Thyroid gland (tissue), 4 donors: ENCODE results near the gene LPA. TPM values are rescaled to one million over a fixed set of nuclear protein-coding genes. Genes with fewer than 3 reads are reported as not detected.
A peak's percentile ranks its signal among the peaks of the same experiment; 100 is the strongest.

ENCODE experiments used
- DNase-seq, 2 donors: peaks; one replicate each; pipeline ENCODE4 v3.0.0-alpha.2; 2019
- H3K27ac ChIP-seq, 3 donors: fragments of 200-600 bp; sonication (generic); 1 replicate in 2 of 3; 2 replicates in 1 of 3; pipeline ENCODE4 v1.5.1; 2016 to 2019; ENCODE audit warnings: mild to moderate bottlenecking in 1 of 3, moderate library complexity in 1 of 3
- H3K27me3 ChIP-seq: fragments of 200-600 bp; sonication (generic); one replicate; pipeline ENCODE4 v1.5.1; 2019
- H3K36me3 ChIP-seq, 2 donors: fragments of 200-600 bp; sonication (generic); one replicate each; pipeline ENCODE4 v1.5.1; 2016 to 2019
- H3K4me1 ChIP-seq, 2 donors: fragments of 200-600 bp; sonication (generic); one replicate each; pipeline ENCODE4 v1.5.1; 2017 to 2019
- H3K4me3 ChIP-seq, 3 donors: fragments of 200-600 bp; sonication (generic); replicated peaks in 1 of 3; 1 replicate in 2 of 3; 2 replicates in 1 of 3; pipeline ENCODE4 v1.5.1; 2016; ENCODE audit warnings: mild to moderate bottlenecking in 1 of 3
- H3K9me3 ChIP-seq: fragments of 200-600 bp; sonication (generic); one replicate; pipeline ENCODE4 v1.5.1; 2017
- CTCF ChIP-seq, 6 experiments: fragments of 200-600 bp in 3 of 6; fragments of 450-650 bp in 3 of 6; sonication (generic) in 3 of 6; IDR thresholded peaks; one replicate each; pipeline ENCODE4 v1.5.1; 2016 to 2019; ENCODE audit warnings: antibody characterized with exemption in 6 of 6, mild to moderate bottlenecking in 2 of 6, inconsistent platforms in 1 of 6, moderate library complexity in 1 of 6
- POLR2A ChIP-seq, 2 donors: fragments of 450-650 bp; IDR thresholded peaks; one replicate each; pipeline ENCODE4 v1.6.1; 2017; ENCODE audit warnings: antibody characterized with exemption in 2 of 2, mild to moderate bottlenecking in 2 of 2, moderate library complexity in 1 of 2
- WGBS, 2 donors: methylation state at CpG; one replicate each; pipeline ENCODE4 v1.1.5; 2017; 5-methylcytosine and 5-hydroxymethylcytosine counted together
- intact Hi-C: fragments of 100-400 bp; cut with DNase I; formaldehyde crosslinking; loops from one replicate; pipeline ENCODE4 v1.15.1; 2023
- total RNA-seq, 4 donors: library from RNA; depleted of rRNA; stranded (reverse); fragments of >200 nt; gene quantifications; one replicate each; pipeline ENCODE4 v1.2.3, GENCODE V29; 2016

The LPA gene
- total RNA-seq, 4 donors from 2014 or later = 0.45 to 1.4 TPM; not detected in 2

DNA sequence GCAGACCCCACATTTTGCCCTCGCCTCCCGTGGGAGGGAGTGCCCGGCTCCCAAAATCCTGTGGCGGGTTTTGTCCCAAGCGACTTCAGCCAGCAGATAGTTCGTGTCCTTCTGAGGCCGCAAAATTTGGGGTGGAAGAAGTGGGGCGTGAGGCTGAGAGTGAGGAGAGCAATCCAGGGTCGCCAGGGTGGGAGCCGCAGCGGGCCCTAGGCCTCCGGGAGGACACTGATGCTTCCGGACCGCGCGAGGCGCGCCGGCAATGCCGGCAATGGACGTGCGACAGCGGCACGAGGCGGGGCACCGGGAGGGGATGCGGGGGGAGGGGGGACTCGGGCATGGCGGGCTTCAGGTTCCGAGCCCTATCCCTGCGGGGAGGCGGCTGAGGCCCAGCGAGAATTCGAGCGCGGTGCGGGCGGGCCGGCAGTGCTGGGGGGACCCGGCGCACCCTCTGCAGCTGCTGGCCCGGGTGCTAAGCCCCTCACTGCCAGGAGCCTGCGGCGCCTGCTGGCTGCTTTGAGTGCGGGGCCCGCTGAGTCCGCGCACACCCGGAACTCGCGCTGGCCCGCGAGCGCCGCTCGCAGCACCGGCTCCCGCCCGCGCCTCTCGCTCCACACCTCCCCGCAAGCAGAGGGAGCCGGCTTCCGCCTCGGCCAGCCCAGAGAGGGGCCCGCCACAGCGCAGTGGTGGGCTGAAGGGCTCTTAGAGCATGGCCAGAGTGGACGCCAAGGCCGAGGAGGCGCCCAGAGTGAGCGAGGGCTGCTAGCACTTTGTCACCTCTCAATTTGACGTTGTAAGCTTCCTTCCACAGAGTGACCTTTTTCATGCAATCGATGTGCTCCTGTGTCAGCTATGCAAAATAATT, 143.8 kb downstream of the LPA start:
- Histone ChIP-seq H3K27me3 (no peaks in the 10 kb centered on the region), H3K36me3 (no peaks in the 10 kb centered on the region), H3K27ac (peak overlapping the region in 2 of 3 donors; percentile 53 to 71), H3K4me3 (peak overlapping the region; percentile 27 to 65 (median 44)), H3K4me1 (peaks cover 0 to 4% of the 10 kb centered on the region in 2 donors), H3K9me3 (no peaks in the 10 kb centered on the region)
- 1% methylated on average over 9 to 33 of the region's 73 CpGs for WGBS, 2 donors
- DNase-seq = peak; percentile 77 to 82
- intact Hi-C loops = no loop called here
- peak in 3 of 6 experiments; percentile 81 to 93 (median 86) for TF ChIP-seq CTCF (IDR thresholded peaks at IDR 0.05)
- no peak for TF ChIP-seq POLR2A (IDR thresholded peaks at IDR 0.05)

- Histone ChIP-seq H3K4me3 (peak overlapping the region; percentile 27 to 65 (median 44)), H3K36me3 (no peaks in the 10 kb centered on the region), H3K9me3 (no peaks in the 10 kb centered on the region), H3K4me1 (peaks cover 0 to 4% of the 10 kb centered on the region in 2 donors), H3K27ac (peak overlapping the region in 2 of 3 donors; percentile 53 to 71), H3K27me3 (no peaks in the 10 kb centered on the region)
- intact Hi-C loops = no loop called here
- 25 to 31% methylated on average over 7 to 8 of the region's 8 CpGs for WGBS, 2 donors
- TF ChIP-seq CTCF (IDR thresholded peaks at IDR 0.05) (peak in 3 of 6 experiments; percentile 81 to 93 (median 91)), POLR2A (IDR thresholded peaks at IDR 0.05) (no peak)
- no peak for DNase-seq
These were observed 144.5 kb downstream of the LPA start for GRCh38 chr6:160519603-160520042.

DNA sequence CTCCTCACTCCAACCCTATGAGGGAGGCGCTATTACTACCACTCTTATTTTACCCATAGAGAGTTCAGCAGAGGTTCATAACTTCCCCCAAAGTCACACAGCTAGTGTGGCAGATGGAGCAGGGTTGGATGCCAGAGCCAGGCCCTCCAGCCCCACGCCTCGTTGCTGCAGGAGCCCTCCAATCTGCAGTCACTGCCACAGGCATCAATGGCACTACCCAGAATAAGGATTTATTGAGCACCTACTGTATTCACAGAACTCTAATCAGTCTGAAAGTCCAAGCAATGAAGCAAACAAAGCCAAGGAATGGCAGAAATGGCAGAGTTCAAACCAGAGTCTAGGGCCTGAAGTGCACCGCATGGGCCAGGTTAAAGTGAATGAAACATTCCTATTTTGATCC, 144.9 kb downstream of the LPA start:
- Histone ChIP-seq H3K4me1 (peaks cover 0 to 4% of the 10 kb centered on the region in 2 donors), H3K27ac (no peak overlapping the region), H3K9me3 (no peaks in the 10 kb centered on the region), H3K27me3 (no peaks in the 10 kb centered on the region), H3K36me3 (no peaks in the 10 kb centered on the region), H3K4me3 (no peak overlapping the region)
- no peak for TF ChIP-seq CTCF (IDR thresholded peaks at IDR 0.05)
- no peak for DNase-seq
- intact Hi-C loops = no loop called here
- WGBS, 2 donors = 81 to 85% methylated on average over 4 of the region's 4 CpGs

DNA sequence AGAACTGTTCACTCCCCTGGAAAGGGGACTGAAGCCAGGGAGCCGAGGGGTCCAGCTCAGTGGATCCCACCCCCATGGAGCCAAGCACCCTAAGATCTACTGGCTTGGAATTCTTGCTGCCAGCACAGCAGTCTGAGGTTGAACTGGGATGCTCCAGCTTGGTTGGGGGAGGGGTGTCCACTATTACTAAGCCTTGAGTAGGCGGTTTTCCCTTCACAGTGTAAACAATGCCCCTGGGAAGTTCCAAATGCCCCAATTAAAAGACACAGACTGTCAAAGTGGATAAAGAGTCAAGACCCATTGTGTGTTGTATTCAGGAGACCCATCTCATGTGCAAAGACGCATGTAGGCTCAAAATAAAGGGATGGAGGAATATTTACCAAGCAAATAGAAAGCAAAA, 150.2 kb downstream of the LPA start:
- WGBS, 2 donors = 66 to 82% methylated on average over 2 to 3 of the region's 3 CpGs
- intact Hi-C loops = no loop called here
- H3K27ac ChIP-seq = no peak overlapping the region

More for the DNA sequence above, 150.2 kb downstream of the LPA start:
- Histone ChIP-seq H3K4me1 (no peaks in the 10 kb centered on the region), H3K9me3 (no peaks in the 10 kb centered on the region), H3K27me3 (no peaks in the 10 kb centered on the region), H3K4me3 (no peak overlapping the region), H3K36me3 (no peaks in the 10 kb centered on the region)
- no peak for DNase-seq
- no peak for TF ChIP-seq CTCF (IDR thresholded peaks at IDR 0.05)
- no peak for TF ChIP-seq POLR2A (IDR thresholded peaks at IDR 0.05)
